ENCODE measurements around the gene UTS2R. TPM values are rescaled to one million over a fixed set of nuclear protein-coding genes. Genes with fewer than 3 reads are reported as not detected.
A peak's percentile ranks its signal among the peaks of the same experiment; 100 is the strongest.

Gene UTS2R
- total RNA-seq, 1 donor from 2014 or later, result 1.4 TPM

DNA sequence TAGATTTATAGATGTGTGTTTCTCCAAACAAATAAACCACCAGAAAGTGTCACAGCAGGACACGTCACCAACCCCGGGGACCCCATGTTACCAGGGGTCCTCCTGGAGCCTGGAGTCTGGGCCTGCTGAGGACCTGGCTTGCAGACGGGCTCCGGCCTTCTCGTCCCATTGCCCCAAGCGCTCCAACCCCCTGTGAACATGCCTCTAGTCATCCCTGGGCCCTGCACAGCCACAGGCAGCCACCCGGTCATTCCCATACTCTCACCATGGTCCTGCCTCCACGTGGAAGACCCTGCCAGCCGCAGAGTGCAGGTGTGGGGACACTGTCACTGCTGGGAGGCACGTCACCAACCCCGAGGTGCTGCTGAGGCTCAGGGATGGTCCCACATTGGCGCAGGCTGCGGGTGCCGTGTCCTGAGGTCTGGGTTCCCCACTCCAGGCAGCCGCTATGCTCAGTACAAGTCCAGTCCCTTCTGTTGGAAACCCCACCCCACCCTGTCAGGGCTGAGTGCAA, 42.5 kb upstream of the UTS2R start:
- H3K4me1 ChIP-seq, result peaks cover 35% of the 10 kb centered on the region
- H3K9me3 ChIP-seq (replicated peaks), result no peaks in the 10 kb centered on the region
- intact Hi-C loops (cut with micrococcal nuclease), result loop anchor here (10.0 kb wide), 1 partner anchor 94 kb away; no protein-coding TSS in a partner anchor
- DNase-seq, result no peak
- TF ChIP-seq, protein P1, sequence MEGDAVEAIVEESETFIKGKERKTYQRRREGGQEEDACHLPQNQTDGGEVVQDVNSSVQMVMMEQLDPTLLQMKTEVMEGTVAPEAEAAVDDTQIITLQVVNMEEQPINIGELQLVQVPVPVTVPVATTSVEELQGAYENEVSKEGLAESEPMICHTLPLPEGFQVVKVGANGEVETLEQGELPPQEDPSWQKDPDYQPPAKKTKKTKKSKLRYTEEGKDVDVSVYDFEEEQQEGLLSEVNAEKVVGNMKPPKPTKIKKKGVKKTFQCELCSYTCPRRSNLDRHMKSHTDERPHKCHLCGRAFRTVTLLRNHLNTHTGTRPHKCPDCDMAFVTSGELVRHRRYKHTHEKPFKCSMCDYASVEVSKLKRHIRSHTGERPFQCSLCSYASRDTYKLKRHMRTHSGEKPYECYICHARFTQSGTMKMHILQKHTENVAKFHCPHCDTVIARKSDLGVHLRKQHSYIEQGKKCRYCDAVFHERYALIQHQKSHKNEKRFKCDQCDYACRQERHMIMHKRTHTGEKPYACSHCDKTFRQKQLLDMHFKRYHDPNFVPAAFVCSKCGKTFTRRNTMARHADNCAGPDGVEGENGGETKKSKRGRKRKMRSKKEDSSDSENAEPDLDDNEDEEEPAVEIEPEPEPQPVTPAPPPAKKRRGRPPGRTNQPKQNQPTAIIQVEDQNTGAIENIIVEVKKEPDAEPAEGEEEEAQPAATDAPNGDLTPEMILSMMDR (IDR thresholded peaks at IDR 0.05; ENCODE audit: borderline replicate concordance), result no peak
- no peak overlapping the region for H3K4me3 ChIP-seq
- no peaks in the 10 kb centered on the region for H3K36me3 ChIP-seq
- no peak overlapping the region for H3K27ac ChIP-seq (replicated peaks)
- peaks cover 63% of the 10 kb centered on the region for H3K27me3 ChIP-seq (ENCODE audit: low read depth)

DNA sequence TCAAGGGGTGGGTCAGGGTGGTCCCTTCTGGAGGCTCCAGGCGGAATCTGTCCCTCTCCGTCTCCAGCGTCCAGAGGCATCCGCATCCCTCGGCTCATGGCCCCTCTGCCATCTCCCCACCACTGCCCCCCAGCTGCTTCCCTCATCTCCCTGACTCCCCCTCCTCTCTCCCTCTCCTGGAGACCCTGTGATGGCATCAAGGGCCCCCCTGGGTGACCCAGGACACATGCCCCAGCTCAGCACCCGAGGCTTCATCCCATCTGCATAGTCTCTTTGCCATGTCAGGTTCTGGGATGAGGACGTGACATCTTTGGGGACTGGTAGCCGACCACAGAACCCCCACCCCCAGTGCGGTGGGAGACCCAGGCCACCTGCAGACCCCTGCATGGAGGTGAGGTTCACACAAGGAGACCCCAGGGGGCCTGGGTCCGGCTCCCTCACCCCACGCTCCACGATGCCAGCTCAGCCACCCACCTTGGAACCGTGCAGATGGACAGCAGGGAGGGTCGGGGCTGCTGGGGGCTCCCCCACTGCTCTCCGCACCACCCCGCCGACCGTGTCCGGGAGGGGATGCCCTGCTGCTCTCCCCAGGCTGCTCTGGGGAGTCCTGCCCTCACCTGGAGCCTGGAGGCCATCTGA, 41.8 kb upstream of the UTS2R start:
- Histone ChIP-seq H3K36me3 (no peaks in the 10 kb centered on the region), H3K4me1 (peaks cover 43% of the 10 kb centered on the region), H3K4me3 (no peak overlapping the region), H3K27me3 (ENCODE audit: low read depth) (peaks cover 65% of the 10 kb centered on the region), H3K27ac (replicated peaks) (no peak overlapping the region), H3K9me3 (replicated peaks) (no peaks in the 10 kb centered on the region)
- TF ChIP-seq, protein P1 (IDR thresholded peaks at IDR 0.05; ENCODE audit: borderline replicate concordance), result no peak
- intact Hi-C loops (cut with micrococcal nuclease), result loop anchor here (10.0 kb wide), 1 partner anchor 95 kb away; no protein-coding TSS in a partner anchor
- no peak for DNase-seq

DNA sequence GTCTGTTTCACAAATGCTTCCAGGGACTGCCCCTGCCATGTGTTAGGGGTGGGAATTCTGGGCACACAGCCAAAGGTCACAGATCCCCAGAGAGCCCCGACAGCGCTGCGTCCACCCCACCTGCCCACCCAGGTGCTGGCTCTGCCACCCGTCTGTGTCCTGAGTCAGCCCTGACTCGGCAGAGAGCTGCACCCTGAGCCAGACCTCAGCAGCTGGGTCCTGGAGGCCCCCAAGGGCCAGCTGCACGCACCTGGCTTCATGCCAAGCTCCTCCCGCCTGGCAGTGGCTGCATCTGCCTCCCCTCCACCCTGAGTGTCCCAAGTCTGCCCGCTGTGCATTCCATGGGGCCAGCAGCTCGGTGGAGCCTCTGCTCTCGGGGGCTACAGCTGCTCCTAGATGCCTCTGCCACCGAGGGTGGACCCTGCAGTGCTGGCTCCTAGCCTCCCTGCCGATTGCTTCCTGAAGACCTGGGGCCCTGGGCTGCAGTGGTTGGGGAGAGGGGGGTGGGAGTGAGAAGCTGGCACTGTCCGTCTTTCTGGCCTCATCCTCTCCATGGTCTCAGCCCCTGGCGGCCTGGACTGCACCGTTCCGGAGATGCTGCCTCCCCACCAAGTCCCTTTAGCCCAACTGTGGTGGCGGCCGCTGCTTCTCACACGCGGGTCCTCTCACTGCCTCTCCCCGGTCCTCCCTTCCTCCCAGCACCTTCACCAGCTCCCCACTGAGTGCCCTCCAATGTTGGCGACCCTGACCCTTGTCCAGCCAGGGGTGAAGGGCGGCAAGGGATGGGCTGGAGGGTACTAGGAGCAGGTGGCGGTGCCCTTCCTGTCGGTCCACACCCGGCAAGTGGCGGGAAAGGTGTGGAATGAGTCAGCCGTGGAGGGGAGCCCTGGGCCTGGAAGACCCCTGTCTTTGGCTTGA, 41.0 kb upstream of the UTS2R start:
- intact Hi-C loops (cut with micrococcal nuclease), result no loop called here
- TF ChIP-seq, protein P1 (IDR thresholded peaks at IDR 0.05; ENCODE audit: borderline replicate concordance), result no peak
- peaks cover 51% of the 10 kb centered on the region for H3K4me1 ChIP-seq
- peaks cover 65% of the 10 kb centered on the region for H3K27me3 ChIP-seq (ENCODE audit: low read depth)
- no peak overlapping the region for H3K4me3 ChIP-seq
- H3K36me3 ChIP-seq, result no peaks in the 10 kb centered on the region
- no peak overlapping the region for H3K27ac ChIP-seq (replicated peaks)
- no peaks in the 10 kb centered on the region for H3K9me3 ChIP-seq (replicated peaks)
- DNase-seq, result no peak

DNA sequence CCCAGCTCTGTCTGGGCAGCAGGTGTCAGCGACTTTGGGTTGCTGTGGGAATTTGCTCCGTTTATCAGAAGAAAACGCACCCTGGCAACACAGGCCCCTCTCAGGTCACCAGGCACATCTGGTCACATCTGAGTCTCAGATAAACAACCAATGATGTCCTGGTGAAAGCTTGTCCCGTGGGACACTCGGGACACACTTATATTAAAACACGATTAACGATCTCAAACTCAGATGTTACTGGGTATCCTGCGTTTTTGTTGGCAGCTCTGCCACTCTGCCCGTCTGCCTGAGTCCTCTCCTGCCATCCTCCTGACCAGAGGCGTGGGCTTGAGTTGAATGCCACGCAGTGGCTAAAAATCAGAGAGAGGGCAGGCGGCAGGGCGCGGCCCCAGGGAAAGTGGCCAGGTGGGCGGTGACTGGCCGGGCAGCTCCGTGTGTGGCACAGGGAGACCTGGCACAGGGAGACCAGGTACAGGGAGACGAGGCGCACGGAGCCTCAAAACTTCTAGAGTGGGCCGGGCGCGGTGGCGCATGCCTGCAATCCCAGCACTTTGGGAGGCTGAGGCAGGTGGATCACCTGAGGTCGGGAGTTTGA, 40.1 kb upstream of the UTS2R start:
- Histone ChIP-seq H3K27ac (replicated peaks) (no peak overlapping the region), H3K27me3 (ENCODE audit: low read depth) (peaks cover 65% of the 10 kb centered on the region), H3K4me1 (peaks cover 57% of the 10 kb centered on the region), H3K9me3 (replicated peaks) (no peaks in the 10 kb centered on the region), H3K4me3 (no peak overlapping the region), H3K36me3 (no peaks in the 10 kb centered on the region)
- intact Hi-C loops (cut with micrococcal nuclease), result no loop called here
- TF ChIP-seq, protein P1 (IDR thresholded peaks at IDR 0.05; ENCODE audit: borderline replicate concordance), result no peak
- no peak for DNase-seq

DNA sequence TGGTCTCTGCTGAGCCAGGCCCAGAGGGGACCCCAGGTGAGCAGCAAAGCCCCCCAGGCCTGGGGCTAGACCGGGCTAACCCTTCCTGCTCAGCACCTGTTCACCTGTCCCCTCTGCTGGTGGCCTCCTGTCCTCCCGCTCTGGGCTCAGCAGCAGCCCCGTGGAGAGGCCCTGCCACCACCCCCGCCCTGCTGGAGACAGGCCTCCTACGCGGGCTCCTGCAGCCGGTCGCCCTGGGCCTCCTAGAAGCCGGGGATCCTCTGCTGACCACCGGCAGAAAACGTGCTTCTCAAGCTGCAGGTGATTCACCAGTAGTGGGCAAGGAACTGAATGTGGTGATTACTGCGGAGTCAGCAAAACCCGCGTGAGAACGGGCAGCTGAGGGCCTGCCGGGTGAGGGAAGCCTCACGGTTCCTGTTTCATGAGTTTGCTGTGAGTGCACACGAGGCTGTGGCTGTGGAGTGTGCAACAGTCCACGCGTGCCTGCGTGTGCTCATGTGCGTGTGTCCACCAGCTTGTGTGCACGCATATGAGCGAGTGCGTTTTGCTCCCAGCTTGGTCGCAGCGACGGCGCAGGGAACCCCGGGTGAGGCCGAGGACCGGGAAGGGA, 38.8 kb upstream of the UTS2R start:
- H3K27ac ChIP-seq (replicated peaks), result peak overlapping the region; percentile 83
- peaks cover 57% of the 10 kb centered on the region for H3K4me1 ChIP-seq
- TF ChIP-seq, protein P1 (IDR thresholded peaks at IDR 0.05; ENCODE audit: borderline replicate concordance), result no peak
- H3K9me3 ChIP-seq (replicated peaks), result no peaks in the 10 kb centered on the region
- no peaks in the 10 kb centered on the region for H3K36me3 ChIP-seq
- peak overlapping the region; percentile 70 for H3K4me3 ChIP-seq
- peaks cover 57% of the 10 kb centered on the region for H3K27me3 ChIP-seq (ENCODE audit: low read depth)
- intact Hi-C loops (cut with micrococcal nuclease), result no loop called here
- DNase-seq, result peak; percentile 48
